ENCODE data around the gene DCDC2C.
"Not testable (repeated sequence)": the region's sequence is repeated elsewhere in the genome, so short reads cannot be mapped to it uniquely, and the experiment has no call there.

The DCDC2C gene

DNA sequence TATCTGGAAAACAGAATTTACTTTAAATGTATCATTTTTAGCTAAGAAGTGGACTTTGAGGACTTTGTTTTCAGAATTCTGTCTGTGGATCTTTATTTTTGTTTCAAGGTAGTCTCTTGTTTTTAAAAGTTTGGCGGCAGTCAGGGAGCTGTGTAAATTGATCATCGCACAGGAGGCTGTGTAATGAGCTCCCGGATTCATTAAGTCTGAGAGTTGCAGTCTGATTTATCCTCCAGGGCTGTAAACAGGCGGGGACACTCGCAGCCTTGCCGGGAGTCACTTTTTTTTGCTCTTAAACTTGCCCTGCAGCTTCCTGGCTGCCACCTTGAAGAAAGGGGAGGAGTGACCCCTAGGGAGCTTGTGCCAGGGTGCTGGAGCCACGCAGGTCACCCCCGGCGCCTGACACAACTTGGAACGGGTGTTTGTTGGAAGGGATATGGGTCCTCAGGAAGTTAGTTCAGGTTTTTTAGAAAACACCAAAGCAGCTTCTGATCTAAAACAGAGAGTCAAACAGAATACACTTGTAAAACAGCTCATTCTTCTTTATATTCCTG lies 76.2 kb downstream of the DCDC2C start:
- FAIRE-seq: no peak

- FAIRE-seq: no peak
Measured at GRCh38 chr2:3780477-3781402, 77.4 kb downstream of the DCDC2C start.

- FAIRE-seq: no peak
Measured at GRCh38 chr2:3784731-3785130, 81.4 kb downstream of the DCDC2C start.

GRCh38 chr2:3785220-3785889 lies 82.0 kb downstream of the DCDC2C start:
- no peak for FAIRE-seq

DNA sequence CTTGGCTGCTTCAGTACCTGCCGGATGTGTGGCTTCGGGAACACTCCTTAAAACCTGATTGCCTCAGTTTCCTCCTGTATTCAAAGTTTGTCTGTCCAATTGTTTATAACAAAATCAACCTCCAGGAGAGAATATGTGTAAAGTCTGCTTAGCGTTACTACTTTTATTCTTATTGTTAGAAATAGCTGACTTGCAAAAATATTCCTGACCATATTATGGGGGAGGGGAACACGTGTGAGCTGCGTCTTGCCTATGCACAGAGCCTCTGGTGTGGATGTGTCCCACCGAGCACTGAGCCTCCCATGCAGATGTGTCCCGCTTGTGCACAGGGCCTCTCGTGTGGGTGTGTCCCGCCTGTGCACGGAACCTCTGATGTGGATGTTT lies 82.5 kb downstream of the DCDC2C start:
- FAIRE-seq: no peak

- no peak for FAIRE-seq
Measured at GRCh38 chr2:3787768-3788167, 84.4 kb downstream of the DCDC2C start.

DNA sequence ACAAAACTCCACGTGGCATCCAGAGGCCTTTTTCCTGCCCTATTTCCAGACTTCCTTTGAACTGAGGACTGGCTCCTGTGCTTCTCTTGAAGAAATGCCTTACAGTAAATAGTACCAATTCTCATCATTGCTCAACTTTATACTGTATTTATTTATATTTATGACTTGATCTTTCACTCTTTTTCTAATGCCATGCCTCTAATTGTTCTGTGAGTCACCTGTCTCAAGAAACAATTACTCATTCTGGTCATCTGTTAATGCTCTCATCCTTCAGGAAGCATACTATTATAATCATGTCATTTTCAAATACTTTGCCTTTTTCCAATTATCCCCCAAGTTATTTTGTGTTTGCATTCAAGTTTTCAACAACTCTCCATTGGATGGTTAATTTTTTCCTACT lies 85.9 kb downstream of the DCDC2C start:
- no peak for FAIRE-seq

GRCh38 chr2:3793249-3793648 lies 89.9 kb downstream of the DCDC2C start:
- FAIRE-seq: no peak

DNA sequence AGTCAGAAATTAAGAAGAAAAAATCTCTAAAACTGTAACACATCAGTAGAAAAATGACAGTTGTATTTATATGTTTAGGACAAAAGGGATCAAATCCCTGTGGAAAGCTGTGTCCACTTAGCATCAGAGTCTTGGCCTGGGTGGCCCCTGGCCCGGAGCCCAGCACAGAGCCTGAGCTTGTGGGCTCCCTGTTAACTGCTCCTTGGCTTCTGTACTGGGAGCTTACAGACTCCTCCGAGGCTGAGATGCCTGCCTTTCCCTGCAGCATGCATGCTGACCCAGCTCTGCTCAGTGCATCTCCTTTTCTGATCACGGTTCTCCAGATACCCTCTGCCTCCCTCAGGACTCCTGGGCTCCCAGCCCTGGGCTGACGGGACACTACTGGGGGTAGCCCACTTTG lies 98.1 kb downstream of the DCDC2C start:
- FAIRE-seq: no peak

DNA sequence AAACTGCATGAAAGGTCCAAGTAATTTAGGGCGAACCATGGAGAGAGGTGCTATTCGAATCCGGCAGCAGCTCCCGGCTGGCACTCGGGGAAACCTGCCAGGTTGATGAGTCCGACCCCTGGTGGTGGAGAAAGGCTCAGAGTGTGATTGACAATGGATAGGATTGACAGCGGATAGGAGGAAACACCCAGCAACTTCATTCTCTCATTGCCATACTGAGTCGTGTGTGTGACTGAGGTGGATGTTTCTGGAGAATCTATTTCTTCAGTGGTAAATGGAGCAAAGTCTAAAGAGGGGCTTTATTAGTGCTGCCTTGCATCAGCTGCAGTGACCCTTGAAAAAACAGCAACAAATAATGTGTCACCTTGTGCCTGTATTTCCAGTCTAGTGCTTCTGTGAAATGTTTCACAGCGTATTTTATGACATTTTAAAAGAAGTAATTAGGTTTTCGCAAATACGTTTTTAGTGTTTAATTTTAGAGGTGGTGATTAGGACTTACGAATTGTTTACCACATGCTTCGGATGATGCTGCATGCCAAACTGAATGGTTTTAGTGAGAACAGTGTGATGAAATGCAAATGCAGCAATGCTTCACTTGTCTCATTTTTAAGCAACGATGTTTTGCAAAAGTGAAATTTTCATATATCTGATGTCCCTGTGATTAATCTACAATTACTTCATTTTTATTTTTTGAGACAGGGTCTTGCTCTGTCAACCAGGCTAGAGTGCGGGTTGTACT lies 102.0 kb downstream of the DCDC2C start:
- no peak for FAIRE-seq

DNA sequence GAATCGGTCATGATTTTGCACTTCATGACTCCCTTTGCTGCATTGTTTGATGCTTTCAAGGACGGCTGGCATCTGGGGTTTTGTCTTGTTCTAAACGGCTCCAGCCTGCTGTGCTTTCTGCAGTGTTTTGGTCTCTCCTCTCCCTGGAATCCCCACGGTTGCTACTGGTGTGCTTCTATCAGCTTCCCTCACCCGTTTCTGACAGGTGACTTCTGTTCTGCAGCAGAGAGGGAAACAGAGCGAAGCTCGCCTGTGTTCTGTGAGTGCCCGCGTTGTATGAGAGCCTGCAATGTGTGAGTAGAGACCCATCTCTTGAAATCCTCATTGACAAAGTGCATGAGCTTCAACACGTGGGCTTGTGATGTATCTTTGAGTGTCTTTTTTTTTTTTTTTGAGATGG lies 102.8 kb downstream of the DCDC2C start:
- no peak for FAIRE-seq

DNA sequence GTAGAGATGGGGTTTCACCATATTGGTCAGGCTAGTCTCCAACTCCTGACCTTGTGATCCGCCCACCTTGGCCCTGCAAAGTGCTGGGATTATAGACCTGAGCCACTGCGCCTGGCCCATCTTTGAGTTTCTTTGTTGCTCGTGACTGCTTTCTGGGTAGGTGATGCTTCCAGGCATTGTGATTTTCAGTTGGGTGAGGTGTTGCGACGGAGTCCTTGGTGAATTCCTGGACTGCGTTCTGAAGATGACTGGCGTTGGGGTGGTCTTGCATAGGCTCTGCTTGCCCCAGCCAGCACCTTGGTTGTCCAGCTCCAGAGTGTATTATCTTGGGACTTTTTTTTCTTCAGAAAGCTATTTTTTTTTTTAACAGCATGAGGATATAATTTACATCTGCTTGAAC lies 103.4 kb downstream of the DCDC2C start:
- no peak for FAIRE-seq

GRCh38 chr2:3807853-3808252 lies 104.5 kb downstream of the DCDC2C start:
- no peak for FAIRE-seq

GRCh38 chr2:3814706-3815245 lies 111.4 kb downstream of the DCDC2C start:
- FAIRE-seq: no peak

GRCh38 chr2:3817144-3817543 lies 113.8 kb downstream of the DCDC2C start:
- FAIRE-seq: not testable (repeated sequence)

DNA sequence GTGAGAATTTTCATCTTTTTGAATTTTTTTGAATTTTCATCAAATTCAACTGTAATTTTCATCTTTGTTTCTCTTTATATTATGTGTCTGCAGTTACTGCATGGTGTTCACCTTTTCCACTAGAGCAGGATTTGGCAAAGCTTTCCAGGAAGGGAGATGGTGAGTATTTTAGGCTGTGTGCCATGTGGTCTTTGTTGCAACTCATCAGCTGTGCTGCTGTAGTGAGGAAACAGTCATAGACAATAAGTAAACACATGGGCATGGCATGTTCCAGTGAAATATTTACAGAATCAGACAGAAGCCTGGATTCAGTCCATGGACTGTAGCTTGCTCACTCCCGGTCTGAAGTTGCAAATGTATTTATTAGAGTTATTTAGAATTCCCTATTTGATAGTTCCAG lies 120.4 kb downstream of the DCDC2C start:
- FAIRE-seq: no peak

DNA sequence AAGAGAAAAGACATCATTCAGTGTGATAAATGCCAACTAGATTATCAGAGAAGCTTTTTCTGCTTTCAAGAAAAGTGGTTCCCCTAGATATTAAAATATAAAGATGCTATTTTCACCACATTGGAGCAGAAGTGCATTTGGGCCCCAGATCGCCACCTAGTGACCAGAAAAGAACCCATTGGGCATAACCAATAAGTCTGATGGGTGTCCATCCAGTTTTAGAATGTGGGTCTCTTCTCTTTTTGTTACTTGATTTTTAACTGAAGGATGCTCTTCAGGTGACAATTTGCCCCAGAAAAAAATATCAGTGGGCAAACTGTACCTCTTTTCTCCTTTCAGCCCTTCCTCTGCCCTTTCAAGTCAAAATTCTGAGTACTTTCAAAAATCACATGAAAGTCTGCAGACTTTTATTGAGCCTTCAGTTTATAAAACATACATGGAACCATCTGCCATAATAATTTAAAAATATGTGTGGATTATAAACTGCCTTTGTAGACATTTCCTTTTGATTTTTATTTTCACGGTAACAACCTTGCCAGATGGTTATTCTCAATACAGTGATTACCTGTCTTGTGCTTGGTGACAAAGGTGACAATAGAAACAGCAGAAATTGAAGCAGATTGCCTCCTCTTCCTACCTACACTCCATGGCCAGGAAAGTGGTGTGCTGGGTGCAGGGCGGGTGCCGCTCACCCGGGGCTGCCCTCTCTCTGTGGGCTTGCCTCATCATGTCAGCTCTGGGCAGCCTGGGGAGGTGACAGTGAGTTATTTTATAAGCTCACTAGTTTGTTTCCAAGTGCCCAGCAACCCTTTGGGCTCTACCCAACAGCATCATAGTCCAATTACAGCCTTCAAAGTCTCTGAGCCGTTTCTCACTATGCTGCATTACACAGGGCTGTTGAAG lies 124.5 kb downstream of the DCDC2C start:
- FAIRE-seq: no peak

DNA sequence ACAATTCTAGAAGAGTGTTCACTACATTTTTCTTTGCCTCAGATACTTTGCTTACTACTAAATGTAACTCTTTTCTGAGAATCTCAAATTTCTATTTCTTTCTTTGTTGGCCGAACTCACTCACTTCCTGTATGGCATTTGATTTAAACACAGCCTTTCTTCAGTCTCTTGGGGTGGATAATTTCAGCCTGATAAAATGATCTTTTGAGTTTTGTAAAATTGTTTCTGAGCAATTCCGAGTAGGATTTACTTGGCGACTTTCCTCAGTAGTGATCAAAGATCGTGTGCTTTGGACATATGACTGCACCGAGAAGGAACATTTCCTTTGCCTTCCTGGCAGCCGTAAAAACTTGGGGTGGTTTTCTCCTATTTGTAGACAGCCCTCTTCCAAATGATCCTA lies 127.4 kb downstream of the DCDC2C start:
- FAIRE-seq: no peak

DNA sequence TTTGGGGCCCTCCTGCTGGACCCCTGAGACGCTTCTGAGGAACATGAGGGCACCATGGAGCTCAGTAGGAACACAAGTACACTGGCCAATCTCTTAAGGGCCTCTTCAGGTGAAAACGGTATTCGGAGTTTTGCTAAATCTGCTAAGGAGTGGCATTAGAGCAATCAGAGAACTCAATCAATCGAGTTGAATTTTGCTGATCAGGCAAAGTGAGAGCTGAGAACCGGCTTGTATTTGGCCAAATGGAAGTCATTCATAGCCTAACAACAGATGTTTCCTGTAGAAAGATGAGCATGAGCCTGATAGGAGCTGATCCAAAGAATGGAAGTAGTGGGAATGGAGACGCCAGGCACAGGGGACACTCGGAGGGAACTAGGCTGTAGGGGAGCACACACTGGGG lies 133.7 kb downstream of the DCDC2C start:
- FAIRE-seq: no peak

DNA sequence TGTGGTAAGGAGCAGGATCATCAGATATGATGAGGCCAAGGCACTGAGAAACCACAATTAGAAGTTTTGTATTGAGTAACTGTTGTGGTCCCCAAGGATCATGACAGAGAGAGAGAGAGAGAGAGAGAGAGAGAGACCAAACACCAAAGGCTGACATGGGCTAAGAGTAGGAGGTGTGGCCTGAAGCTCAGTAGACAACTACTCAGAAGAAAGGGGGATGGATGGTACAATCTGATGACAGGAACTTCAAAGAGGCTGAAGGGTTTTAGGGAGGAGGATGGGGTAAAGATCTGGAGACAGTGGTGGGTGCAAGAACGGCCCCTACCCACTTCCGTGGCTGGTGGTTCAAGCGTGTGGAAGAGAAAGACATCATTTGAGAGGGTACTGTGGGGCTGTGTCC lies 135.0 kb downstream of the DCDC2C start:
- FAIRE-seq: no peak

- no peak for FAIRE-seq
Measured at GRCh38 chr2:3839476-3839875, 136.1 kb downstream of the DCDC2C start.

DNA sequence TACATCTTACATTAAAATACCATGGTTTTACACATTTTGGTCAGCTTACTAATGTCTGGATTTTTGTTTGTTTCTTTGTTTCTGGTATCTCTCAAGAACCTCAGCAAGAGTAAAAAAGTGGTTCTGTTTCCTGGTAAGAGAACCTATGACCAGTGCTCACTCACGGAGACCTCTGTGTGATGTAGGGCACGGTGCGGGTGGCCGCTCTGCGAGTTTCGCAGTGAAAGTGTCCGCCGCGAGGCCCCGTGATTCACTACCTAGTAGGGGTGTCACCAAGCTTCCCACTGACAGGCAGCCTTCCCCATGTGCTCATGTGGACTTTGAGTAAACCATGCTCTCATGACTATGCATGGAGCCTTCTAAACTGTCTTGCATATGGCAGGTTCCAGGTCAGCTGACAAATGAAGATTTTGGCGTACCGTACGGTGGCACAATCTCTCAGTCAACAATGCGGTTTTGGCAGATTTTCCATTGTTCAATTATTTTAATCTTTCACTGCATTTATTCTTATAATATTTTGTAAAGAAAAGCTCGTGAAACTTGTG lies 137.3 kb downstream of the DCDC2C start:
- FAIRE-seq: no peak

All from TTC549 (cell line).